ENCODE data around the gene RILPL1. TPM values are rescaled to one million over a fixed set of nuclear protein-coding genes. Genes with fewer than 3 reads are reported as not detected.
A peak's percentile ranks its signal among the peaks of the same experiment; 100 is the strongest.
"Not testable (repeated sequence)": the region's sequence is repeated elsewhere in the genome, so short reads cannot be mapped to it uniquely, and the experiment has no call there.

The RILPL1 gene
- total RNA-seq, 2 experiments from 2014 or later: 0.38 to 0.86 TPM

- H3K4me1 ChIP-seq (ENCODE audit: insufficient read depth, low read length, poor library complexity, severe bottlenecking): no peaks in the 10 kb centered on the region
- H3K4me3 ChIP-seq (ENCODE audit: low read depth, low read length, poor library complexity, severe bottlenecking): no peak overlapping the region
- H3K27ac ChIP-seq (ENCODE audit: low read depth, low read length, poor library complexity, severe bottlenecking): no peak overlapping the region
- no peaks in the 10 kb centered on the region for H4K20me1 ChIP-seq (ENCODE audit: insufficient read depth, low read length)
- intact Hi-C loops (cut with micrococcal nuclease; ENCODE audit: unreplicated experiment): no loop called here
- H3K36me3 ChIP-seq (ENCODE audit: insufficient read depth, low read length): no peaks in the 10 kb centered on the region
- no peaks in the 10 kb centered on the region for H3K9me2 ChIP-seq (ENCODE audit: insufficient read depth, low read length)
- no peak overlapping the region for H2AFZ ChIP-seq (ENCODE audit: low read length)
- POLR2A ChIA-PET: interaction anchor here (0.6 to 0.7 kb wide), 2 partner anchors 136 to 488 kb away, joined by 3 to 6 read pairs; no protein-coding TSS in a partner anchor
- BruUV-seq (replicated peaks): no TSS peak
- no peaks in the 10 kb centered on the region for H3K9me3 ChIP-seq (ENCODE audit: low read length)
- no peak overlapping the region for H3K4me2 ChIP-seq (ENCODE audit: low read length)
- DNase-seq (ENCODE audit: low spot score): peak; percentile 18
- H3K79me2 ChIP-seq (ENCODE audit: insufficient read depth, low read depth, low read length): no peaks in the 10 kb centered on the region
- no peak for TF ChIP-seq EZH2phosphoT487 (IDR thresholded peaks at IDR 0.05; ENCODE audit: borderline replicate concordance, low read depth, low read length)
- TF ChIP-seq, protein P1, sequence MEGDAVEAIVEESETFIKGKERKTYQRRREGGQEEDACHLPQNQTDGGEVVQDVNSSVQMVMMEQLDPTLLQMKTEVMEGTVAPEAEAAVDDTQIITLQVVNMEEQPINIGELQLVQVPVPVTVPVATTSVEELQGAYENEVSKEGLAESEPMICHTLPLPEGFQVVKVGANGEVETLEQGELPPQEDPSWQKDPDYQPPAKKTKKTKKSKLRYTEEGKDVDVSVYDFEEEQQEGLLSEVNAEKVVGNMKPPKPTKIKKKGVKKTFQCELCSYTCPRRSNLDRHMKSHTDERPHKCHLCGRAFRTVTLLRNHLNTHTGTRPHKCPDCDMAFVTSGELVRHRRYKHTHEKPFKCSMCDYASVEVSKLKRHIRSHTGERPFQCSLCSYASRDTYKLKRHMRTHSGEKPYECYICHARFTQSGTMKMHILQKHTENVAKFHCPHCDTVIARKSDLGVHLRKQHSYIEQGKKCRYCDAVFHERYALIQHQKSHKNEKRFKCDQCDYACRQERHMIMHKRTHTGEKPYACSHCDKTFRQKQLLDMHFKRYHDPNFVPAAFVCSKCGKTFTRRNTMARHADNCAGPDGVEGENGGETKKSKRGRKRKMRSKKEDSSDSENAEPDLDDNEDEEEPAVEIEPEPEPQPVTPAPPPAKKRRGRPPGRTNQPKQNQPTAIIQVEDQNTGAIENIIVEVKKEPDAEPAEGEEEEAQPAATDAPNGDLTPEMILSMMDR (conservative IDR thresholded peaks at IDR 0.05; ENCODE audit: low read length): no peak
- CTCF ChIA-PET (ENCODE audit: unreplicated experiment): no interaction called here
Observed at GRCh38 chr12:123498126-123498825, 35.2 kb downstream of the RILPL1 start.

GRCh38 chr12:123497065-123497464 is 36.5 kb downstream of the RILPL1 start:
- no peaks in the 10 kb centered on the region for H3K9me2 ChIP-seq (ENCODE audit: insufficient read depth, low read length)
- POLR2A ChIA-PET: no interaction called here
- H3K27ac ChIP-seq (ENCODE audit: low read depth, low read length, poor library complexity, severe bottlenecking): no peak overlapping the region
- CTCF ChIA-PET (ENCODE audit: unreplicated experiment): no interaction called here
- intact Hi-C loops (cut with micrococcal nuclease; ENCODE audit: unreplicated experiment): no loop called here
- no peak for DNase-seq (ENCODE audit: low spot score)
- no peak overlapping the region for H2AFZ ChIP-seq (ENCODE audit: low read length)
- no peaks in the 10 kb centered on the region for H3K9me3 ChIP-seq (ENCODE audit: low read length)
- no peaks in the 10 kb centered on the region for H4K20me1 ChIP-seq (ENCODE audit: insufficient read depth, low read length)
- H3K4me2 ChIP-seq (ENCODE audit: low read length): no peak overlapping the region
- H3K36me3 ChIP-seq (ENCODE audit: insufficient read depth, low read length): no peaks in the 10 kb centered on the region
- H3K4me1 ChIP-seq (ENCODE audit: insufficient read depth, low read length, poor library complexity, severe bottlenecking): no peaks in the 10 kb centered on the region
- BruUV-seq (replicated peaks): no TSS peak
- H3K79me2 ChIP-seq (ENCODE audit: insufficient read depth, low read depth, low read length): no peaks in the 10 kb centered on the region
- no peak for TF ChIP-seq EZH2phosphoT487 (IDR thresholded peaks at IDR 0.05; ENCODE audit: borderline replicate concordance, low read depth, low read length)
- TF ChIP-seq, protein P1 (conservative IDR thresholded peaks at IDR 0.05; ENCODE audit: low read length): no peak
- no peak overlapping the region for H3K4me3 ChIP-seq (ENCODE audit: low read depth, low read length, poor library complexity, severe bottlenecking)

- H3K36me3 ChIP-seq (ENCODE audit: insufficient read depth, low read length): no peaks in the 10 kb centered on the region
- H3K4me1 ChIP-seq (ENCODE audit: insufficient read depth, low read length, poor library complexity, severe bottlenecking): no peaks in the 10 kb centered on the region
- intact Hi-C loops (cut with micrococcal nuclease; ENCODE audit: unreplicated experiment): no loop called here
- H3K4me2 ChIP-seq (ENCODE audit: low read length): no peak overlapping the region
- CTCF ChIA-PET (ENCODE audit: unreplicated experiment): interaction anchor here (1.0 kb wide), 1 partner anchor 12 kb away, joined by 4 read pairs; no protein-coding TSS in a partner anchor
- POLR2A ChIA-PET: no interaction called here
- H3K9me2 ChIP-seq (ENCODE audit: insufficient read depth, low read length): no peaks in the 10 kb centered on the region
- BruUV-seq (replicated peaks): no TSS peak
- H3K27ac ChIP-seq (ENCODE audit: low read depth, low read length, poor library complexity, severe bottlenecking): no peak overlapping the region
- no peaks in the 10 kb centered on the region for H3K9me3 ChIP-seq (ENCODE audit: low read length)
- H3K4me3 ChIP-seq (ENCODE audit: low read depth, low read length, poor library complexity, severe bottlenecking): no peak overlapping the region
- no peak for DNase-seq (ENCODE audit: low spot score)
- no peaks in the 10 kb centered on the region for H4K20me1 ChIP-seq (ENCODE audit: insufficient read depth, low read length)
- TF ChIP-seq, protein P1 (conservative IDR thresholded peaks at IDR 0.05; ENCODE audit: low read length): no peak
- no peak for TF ChIP-seq EZH2phosphoT487 (IDR thresholded peaks at IDR 0.05; ENCODE audit: borderline replicate concordance, low read depth, low read length)
- H2AFZ ChIP-seq (ENCODE audit: low read length): no peak overlapping the region
- H3K79me2 ChIP-seq (ENCODE audit: insufficient read depth, low read depth, low read length): no peaks in the 10 kb centered on the region
Observed at GRCh38 chr12:123494124-123494851, 39.2 kb downstream of the RILPL1 start.

DNA sequence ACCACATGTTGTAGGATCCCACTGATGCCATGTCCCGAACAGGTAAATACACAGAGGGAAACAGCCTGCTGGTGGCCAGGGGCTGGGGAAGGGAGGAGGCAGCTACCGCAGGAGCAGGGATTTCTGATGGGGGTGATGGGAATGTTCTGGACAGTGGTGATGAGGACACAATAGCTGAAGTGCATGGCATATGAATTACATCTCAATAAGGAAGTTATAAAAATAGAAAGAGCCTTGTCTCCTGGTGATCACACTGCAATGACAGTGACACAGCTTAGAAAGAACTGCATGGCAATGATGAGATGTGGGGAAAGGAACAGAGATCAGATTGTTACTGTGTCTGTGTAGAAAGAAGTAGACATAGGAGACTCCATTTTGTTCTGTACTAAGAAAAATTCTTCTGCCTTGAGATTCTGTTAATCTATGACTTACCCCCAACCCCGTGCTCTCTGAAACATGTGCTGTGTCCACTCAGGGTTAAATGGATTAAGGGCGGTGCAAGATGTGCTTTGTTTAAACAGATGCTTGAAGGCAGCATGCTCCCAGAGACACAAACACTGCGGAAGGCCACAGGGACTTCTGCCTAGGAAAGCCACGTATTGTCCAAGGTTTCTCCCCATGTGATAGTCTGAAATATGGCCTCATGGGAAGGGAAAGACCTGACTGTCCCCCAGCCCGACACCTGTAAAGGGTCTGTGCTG is 41.0 kb downstream of the RILPL1 start:
- H3K36me3 ChIP-seq (ENCODE audit: insufficient read depth, low read length); H4K20me1 ChIP-seq (ENCODE audit: insufficient read depth, low read length); H3K4me2 ChIP-seq (ENCODE audit: low read length); POLR2A ChIA-PET; intact Hi-C loops (cut with micrococcal nuclease; ENCODE audit: unreplicated experiment); H3K79me2 ChIP-seq (ENCODE audit: insufficient read depth, low read depth, low read length); H2AFZ ChIP-seq (ENCODE audit: low read length); DNase-seq (ENCODE audit: low spot score); H3K4me3 ChIP-seq (ENCODE audit: low read depth, low read length, poor library complexity, severe bottlenecking); BruUV-seq (replicated peaks); H3K9me2 ChIP-seq (ENCODE audit: insufficient read depth, low read length); H3K27ac ChIP-seq (ENCODE audit: low read depth, low read length, poor library complexity, severe bottlenecking); H3K4me1 ChIP-seq (ENCODE audit: insufficient read depth, low read length, poor library complexity, severe bottlenecking); CTCF ChIA-PET (ENCODE audit: unreplicated experiment); H3K9me3 ChIP-seq (ENCODE audit: low read length): not testable (repeated sequence)
